Activated T-cell treated with anti-CD3 and anti-CD28 coated beads, Interleukin-2, amount 50 U/mL, for 72 hours (primary cell): ENCODE data around the gene SYNDIG1. TPM values are rescaled to one million over a fixed set of nuclear protein-coding genes. Genes with fewer than 3 reads are reported as not detected.

Experiments used
- ATAC-seq, 2 donors: fragments of 150-1000 bp; cut with Tn5 transposase; replicated peaks in 1 of 2; 2 replicates each; pipeline ENCODE4 v1.10.0; 2021; ENCODE audit warnings: moderate library complexity in 2 of 2, mild to moderate bottlenecking in 1 of 2
- DNase-seq, 2 donors: peaks; one replicate each; pipeline ENCODE4 v3.0.0; 2021 to 2022; ENCODE audit warnings: mixed read lengths in 1 of 2
- H3K27ac Mint-ChIP-seq: one replicate; pipeline ENCODE4 v1.8.0; 2022; ENCODE audit warnings: mild to moderate bottlenecking, moderate library complexity, mixed read lengths
- H3K27me3 Mint-ChIP-seq: one replicate; pipeline ENCODE4 v1.8.0; 2022; ENCODE audit warnings: low read depth, mixed read lengths
- H3K36me3 Mint-ChIP-seq, 2 donors: one replicate each; pipeline ENCODE4 v1.8.0; 2022; ENCODE audit warnings: mixed read lengths in 2 of 2, mild to moderate bottlenecking in 1 of 2; ENCODE audit not compliant: insufficient read depth in 2 of 2
- H3K4me1 Mint-ChIP-seq: one replicate; pipeline ENCODE4 v1.8.0; 2022; ENCODE audit warnings: low read depth, mixed read lengths
- H3K4me3 Mint-ChIP-seq, 2 donors: one replicate each; pipeline ENCODE4 v1.8.0; 2022; ENCODE audit warnings: mild to moderate bottlenecking in 2 of 2, mixed read lengths in 2 of 2, moderate library complexity in 2 of 2
- H3K9me3 Mint-ChIP-seq, 2 donors: one replicate each; pipeline ENCODE4 v1.8.0; 2022; ENCODE audit warnings: mixed read lengths in 2 of 2
- total RNA-seq, 2 donors: library from RNA; stranded (reverse); gene quantifications; one replicate each; pipeline ENCODE4 v1.2.3, GENCODE V29; 2022

The SYNDIG1 gene
- total RNA-seq, result not detected

DNA sequence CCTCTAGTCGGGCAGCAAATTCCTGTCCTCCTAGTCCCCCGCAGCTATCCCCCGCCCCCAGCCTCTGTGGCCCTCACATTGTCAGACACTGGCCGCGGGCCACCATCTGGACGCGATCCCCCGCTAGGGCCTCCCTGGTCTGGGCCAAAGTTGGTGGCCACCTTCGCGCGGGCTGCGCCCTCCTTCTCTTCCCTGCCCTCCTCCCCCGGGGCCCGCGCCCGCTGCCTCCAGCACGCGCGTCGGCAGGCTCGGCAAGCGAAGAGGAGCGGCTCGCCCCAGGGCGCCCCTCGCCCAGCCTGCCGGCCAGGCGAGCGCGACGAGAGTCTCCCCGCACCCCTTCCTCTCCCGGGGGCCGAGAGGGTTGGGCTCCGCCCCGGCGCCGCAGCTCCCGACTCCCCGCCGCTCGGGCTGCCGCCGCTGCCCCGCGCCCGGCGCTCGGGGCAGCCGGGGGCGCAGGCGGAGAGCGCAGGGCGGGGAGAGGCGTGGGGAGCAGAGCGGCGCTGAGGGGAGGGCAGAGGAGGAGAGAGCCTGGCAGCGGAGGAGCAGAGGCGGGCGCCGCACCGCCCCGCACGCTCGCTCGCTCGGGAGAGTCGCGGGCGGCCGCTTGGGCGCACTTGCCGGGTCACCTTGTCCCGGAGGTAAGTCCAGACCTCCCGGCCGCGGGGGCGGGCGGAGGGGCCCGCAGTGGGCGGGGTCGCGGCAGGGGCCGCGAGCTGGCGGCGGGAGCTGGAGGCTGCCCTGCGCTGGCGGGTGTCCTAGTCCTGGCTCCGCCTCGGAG is at the start of gene SYNDIG1:
Gene SYNDIG1 (plus strand): TSS at position 514 of the 778 bp plus-strand sequence. CDS start 73,469 bp downstream, outside the sequence.
- Mint-ChIP-seq H3K4me1 (no peaks in the 10 kb centered on the region), H3K4me3 (peak within 1 kb of the TSS; percentile 61 to 73), H3K27ac (no peak within 1 kb of the TSS), H3K36me3 (no peaks in the 10 kb centered on the region), H3K9me3 (no peaks in the 10 kb centered on the region), H3K27me3 (peaks cover 45% of the 10 kb centered on the region)
- DNase-seq (peak in 1 of 2 donors; percentile 15), ATAC-seq (peak; percentile 43 to 69)

DNA sequence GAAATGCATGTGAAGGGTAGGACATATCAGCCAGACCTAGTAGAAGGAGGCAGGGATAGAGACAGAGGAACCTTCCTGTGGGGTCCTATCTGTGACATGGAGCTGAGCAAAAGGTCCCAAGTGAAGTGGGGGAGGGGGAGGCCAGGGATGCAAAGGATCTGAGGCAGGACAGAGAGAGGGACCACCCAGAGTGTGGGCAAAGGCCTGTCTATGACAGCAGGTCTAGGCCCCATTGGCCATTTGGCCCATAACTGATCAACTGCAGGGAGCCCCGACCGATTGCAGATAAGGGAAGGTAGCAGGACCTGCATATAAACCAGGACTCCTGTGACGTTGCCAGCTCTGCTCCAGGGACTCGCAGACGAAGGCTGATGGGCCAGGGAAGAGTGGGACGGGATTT is 49.6 kb upstream of the SYNDIG1 start:
- no peak overlapping the region for H3K4me3 Mint-ChIP-seq
- DNase-seq, result no peak
- H3K27me3 Mint-ChIP-seq, result no peaks in the 10 kb centered on the region
- no peak for ATAC-seq
- no peaks in the 10 kb centered on the region for H3K4me1 Mint-ChIP-seq
- H3K27ac Mint-ChIP-seq, result no peak overlapping the region
- H3K9me3 Mint-ChIP-seq, result peaks cover 1 to 4% of the 10 kb centered on the region in 2 donors
- peaks cover 0 to 2% of the 10 kb centered on the region in 2 donors for H3K36me3 Mint-ChIP-seq

DNA sequence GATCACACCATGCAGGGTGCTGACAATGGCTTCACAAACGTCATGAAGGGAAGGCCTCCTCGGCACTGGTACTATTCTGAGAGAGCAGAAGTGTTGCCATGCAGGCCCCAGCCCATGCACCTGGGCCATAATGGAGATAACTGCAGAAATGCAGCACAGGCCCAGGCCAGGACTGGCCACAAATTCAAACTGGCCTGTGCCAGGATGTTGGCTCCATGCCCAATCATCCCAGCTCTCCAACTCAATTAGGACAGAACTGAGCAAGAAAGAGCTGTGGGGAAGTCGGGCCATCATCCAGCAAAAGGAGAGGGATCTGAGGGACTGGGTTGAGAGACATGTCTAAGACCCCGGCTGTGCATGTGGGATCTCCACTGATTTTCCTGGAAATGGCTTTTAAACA is 48.9 kb upstream of the SYNDIG1 start:
- Mint-ChIP-seq H3K27ac (no peak overlapping the region), H3K27me3 (no peaks in the 10 kb centered on the region), H3K9me3 (peaks cover 1 to 2% of the 10 kb centered on the region in 2 donors), H3K36me3 (peaks cover 0 to 2% of the 10 kb centered on the region in 2 donors), H3K4me3 (no peak overlapping the region), H3K4me1 (no peaks in the 10 kb centered on the region)
- no peak for DNase-seq
- no peak for ATAC-seq

DNA sequence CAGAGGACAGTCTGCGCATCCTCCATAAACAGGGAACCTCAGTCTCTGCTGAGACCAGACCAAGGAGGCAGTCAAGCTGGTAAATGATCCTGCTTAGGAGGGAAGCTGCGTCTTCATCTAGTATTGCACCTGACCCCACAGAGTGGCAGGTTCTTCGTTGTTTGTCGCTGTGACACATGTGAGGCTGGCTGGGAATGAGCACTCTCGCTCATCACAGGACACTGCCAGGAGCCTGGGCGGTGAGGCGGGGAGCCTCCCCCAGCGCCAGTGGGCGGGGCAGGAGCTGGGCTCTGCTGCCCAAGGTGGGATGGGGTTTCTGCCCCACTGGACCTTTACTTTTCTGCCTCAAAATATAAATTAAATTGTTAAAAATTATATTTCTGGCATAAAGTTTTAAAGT is 48.4 kb upstream of the SYNDIG1 start:
- DNase-seq (no peak), ATAC-seq (no peak)
- H3K27ac Mint-ChIP-seq, result no peak overlapping the region
- peaks cover 0 to 2% of the 10 kb centered on the region in 2 donors for H3K36me3 Mint-ChIP-seq
- no peaks in the 10 kb centered on the region for H3K4me1 Mint-ChIP-seq
- peaks cover 0 to 1% of the 10 kb centered on the region in 2 donors for H3K9me3 Mint-ChIP-seq
- no peaks in the 10 kb centered on the region for H3K27me3 Mint-ChIP-seq
- no peak overlapping the region for H3K4me3 Mint-ChIP-seq

DNA sequence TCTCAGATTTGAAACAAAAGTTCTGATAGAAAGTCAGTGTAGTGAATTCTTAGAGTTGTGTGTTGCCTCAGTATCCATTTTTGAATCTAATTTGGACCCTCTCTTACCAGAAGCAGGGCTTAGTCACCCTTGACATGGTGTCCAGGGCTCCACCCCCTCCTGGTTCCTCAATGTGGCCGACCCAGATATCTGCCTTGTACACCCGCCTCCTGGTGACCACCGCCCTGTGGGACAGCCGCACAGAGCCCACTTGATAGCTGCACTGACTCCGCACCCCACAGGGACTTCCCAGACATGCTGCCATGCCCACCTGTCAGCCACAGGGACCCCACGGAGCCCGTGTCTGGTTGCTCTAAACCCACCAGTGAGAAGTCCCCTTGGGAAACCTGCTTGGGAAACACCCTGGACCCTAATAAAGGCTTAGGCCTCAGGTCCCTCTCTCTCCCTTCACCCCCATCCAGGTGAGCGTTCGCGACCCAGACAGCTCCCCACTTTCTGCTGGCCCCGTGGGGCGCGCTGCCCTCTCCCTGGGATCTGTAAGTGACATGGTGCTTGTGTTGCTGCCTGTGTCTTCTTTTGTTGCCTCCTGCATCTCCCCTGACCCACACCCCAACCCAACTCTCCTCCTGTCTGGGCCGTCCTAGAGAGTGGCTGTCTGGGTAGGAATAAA is 47.2 kb upstream of the SYNDIG1 start:
- no peak for ATAC-seq
- no peak overlapping the region for H3K27ac Mint-ChIP-seq
- H3K36me3 Mint-ChIP-seq, result no peaks in the 10 kb centered on the region
- no peak for DNase-seq
- no peaks in the 10 kb centered on the region for H3K4me1 Mint-ChIP-seq
- no peaks in the 10 kb centered on the region for H3K27me3 Mint-ChIP-seq
- H3K4me3 Mint-ChIP-seq, result no peak overlapping the region
- H3K9me3 Mint-ChIP-seq, result no peaks in the 10 kb centered on the region

DNA sequence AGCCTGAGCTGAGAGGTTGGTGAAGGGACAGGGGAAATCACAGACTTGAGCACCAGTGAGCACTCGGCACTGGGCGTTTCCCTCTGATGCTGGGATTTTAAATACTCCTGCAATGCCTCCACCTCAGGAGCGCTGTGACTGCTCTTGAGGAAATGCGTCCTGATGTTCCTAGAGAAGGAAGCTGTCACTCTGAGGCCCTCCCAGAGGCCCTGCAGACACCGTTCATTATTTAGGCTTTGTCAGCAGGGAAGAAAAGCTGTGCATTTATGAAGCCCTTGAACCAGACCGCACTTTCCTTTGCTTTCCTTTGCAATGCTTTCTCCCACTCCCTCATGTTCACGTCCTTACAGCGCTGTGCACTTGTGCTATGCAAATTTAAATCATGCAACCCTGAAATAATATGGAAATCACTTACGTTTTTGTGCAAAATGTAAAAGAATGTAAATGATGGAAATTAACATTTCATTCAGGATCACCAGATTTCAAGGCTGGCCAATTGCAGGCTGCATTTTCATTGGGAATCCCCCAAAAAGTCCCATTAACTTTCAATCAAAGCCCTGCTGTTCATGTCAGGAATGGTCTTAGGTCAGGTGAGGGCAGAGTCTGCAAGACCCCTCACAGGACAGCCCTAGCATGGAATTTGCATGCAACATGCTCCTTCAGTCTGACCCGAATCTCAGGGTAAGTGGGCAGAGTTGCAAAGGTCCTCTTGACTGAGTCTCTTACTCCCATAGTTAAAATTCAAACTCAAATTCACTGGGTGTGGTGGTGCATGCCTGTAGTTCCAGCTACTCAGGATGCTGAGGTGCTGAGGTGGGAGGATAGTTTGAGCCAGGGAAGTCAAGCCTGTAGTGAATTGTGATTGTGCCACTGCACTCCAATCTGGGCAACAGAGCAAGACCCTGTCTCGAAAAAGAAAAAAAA is 45.8 kb upstream of the SYNDIG1 start:
- no peaks in the 10 kb centered on the region for H3K27me3 Mint-ChIP-seq
- ATAC-seq (no peak), DNase-seq (no peak)
- no peak overlapping the region for H3K4me3 Mint-ChIP-seq
- H3K27ac Mint-ChIP-seq, result no peak overlapping the region
- no peaks in the 10 kb centered on the region for H3K36me3 Mint-ChIP-seq
- H3K9me3 Mint-ChIP-seq, result peaks cover 2 to 3% of the 10 kb centered on the region in 2 donors
- H3K4me1 Mint-ChIP-seq, result no peaks in the 10 kb centered on the region

DNA sequence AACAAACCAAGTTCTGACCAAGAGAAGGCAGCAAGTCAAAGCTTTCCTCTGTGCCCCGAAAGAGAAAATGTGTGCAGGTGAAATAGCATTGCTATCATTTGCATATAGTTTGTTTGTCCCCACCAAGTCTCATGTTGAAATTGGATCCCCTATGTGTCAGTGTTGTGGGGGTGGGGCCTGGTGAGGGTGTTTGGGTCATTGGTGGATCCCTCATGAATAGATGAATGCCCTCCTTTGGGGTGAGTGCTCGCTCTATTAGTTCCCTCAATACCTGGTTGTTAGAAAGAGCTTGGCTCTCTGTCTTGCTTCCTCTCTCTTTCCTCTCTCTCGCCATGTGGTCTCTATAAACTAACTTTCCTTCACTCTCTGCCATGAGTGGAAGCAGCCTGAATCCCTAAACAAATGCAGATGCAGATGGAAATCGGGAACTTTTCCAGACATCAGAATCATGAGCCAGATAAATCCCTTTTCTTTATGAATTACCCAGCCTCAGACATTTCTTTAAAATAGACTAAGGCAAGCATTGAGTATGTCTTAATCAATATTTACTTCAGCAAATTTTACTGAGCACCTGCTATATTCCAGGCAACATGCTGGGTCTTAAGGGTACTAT is 43.8 kb upstream of the SYNDIG1 start:
- no peaks in the 10 kb centered on the region for H3K4me1 Mint-ChIP-seq
- ATAC-seq, result no peak
- H3K9me3 Mint-ChIP-seq, result peaks cover 2 to 3% of the 10 kb centered on the region in 2 donors
- H3K4me3 Mint-ChIP-seq, result no peak overlapping the region
- no peak for DNase-seq
- H3K27ac Mint-ChIP-seq, result no peak overlapping the region
- H3K27me3 Mint-ChIP-seq, result no peaks in the 10 kb centered on the region
- H3K36me3 Mint-ChIP-seq, result no peaks in the 10 kb centered on the region

DNA sequence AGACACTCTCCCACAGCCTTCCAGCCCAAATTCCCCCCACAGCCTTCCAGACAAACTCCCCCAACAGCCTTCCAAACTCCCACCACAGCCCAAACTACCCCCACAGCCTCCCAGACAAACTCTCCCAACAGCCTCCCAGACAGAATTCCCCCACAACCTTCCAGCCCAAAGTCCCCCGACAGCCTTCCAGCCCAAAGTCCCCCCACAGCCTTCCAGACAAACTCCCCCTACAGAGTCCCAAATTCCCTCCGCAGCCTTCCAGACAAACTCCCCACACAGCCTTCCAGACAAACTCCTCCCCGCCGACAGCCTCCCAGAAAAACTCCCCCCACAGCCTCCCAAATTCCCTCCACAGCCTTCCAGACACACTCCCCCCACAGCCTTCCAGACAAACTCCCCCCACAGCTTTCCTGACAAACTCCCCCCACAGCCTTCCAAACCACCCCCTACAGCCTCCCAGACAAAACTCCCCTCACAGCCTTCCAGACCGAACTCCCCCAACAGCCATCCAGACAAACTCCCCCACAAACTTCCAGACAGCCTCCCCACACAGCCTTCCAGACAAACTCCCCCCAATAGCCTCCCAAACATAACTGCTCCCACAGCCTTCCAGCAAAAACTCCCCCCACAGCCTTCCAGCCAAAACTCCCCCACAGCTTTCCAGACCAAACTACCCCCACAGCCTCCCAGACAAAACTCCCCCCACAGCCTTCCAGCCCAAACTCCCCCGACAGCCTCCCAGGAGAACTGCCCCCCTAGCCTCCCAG is 38.0 kb upstream of the SYNDIG1 start:
- Mint-ChIP-seq H3K36me3 (no peaks in the 10 kb centered on the region), H3K9me3 (peaks cover 2 to 3% of the 10 kb centered on the region in 2 donors), H3K27ac (no peak overlapping the region), H3K4me3 (no peak overlapping the region), H3K27me3 (no peaks in the 10 kb centered on the region), H3K4me1 (no peaks in the 10 kb centered on the region)
- ATAC-seq (no peak), DNase-seq (no peak)

DNA sequence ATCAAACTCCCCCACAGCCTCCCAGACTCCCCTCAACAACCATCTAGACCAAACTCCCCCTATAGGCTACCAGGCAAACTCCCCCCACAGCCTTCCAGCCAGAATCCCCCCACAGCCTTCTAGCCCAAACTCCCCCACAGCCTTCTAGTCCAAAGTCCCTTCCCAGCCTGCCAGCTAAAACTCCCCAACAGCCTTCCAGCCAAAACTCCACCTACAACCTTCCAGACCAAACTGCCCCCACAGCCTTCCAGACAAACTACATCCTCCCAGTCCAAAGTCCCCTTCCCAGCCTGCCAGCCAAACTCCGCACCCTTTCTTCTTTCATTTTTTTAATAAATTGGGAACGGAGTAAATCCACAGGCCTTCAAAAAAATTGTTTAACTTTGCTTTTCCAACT is 37.4 kb upstream of the SYNDIG1 start:
- DNase-seq (no peak), ATAC-seq (no peak)
- Mint-ChIP-seq H3K27me3 (no peaks in the 10 kb centered on the region), H3K4me3 (no peak overlapping the region), H3K27ac (no peak overlapping the region), H3K36me3 (no peaks in the 10 kb centered on the region), H3K4me1 (no peaks in the 10 kb centered on the region), H3K9me3 (peaks cover 2 to 3% of the 10 kb centered on the region in 2 donors)

DNA sequence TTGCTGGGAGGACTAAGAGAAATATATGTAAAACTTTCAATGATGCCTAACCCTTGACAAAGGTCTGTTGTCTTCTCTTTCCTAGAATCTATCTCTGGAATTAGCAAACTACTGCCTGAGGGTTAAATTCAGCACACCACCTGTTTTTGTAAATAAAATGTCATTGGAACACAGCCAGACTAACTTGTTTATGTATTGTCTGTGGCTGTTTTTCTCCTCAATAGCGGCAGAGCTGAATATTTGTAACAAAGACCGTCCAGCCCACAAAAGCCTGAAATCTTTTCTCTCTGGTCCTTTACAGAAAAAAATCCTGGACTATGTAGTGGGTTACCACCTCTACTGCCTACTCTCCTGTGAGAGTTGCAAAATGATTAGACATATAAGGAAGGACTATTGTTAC is 33.3 kb upstream of the SYNDIG1 start:
- ATAC-seq, result no peak
- Mint-ChIP-seq H3K27me3 (no peaks in the 10 kb centered on the region), H3K4me1 (no peaks in the 10 kb centered on the region)

DNA sequence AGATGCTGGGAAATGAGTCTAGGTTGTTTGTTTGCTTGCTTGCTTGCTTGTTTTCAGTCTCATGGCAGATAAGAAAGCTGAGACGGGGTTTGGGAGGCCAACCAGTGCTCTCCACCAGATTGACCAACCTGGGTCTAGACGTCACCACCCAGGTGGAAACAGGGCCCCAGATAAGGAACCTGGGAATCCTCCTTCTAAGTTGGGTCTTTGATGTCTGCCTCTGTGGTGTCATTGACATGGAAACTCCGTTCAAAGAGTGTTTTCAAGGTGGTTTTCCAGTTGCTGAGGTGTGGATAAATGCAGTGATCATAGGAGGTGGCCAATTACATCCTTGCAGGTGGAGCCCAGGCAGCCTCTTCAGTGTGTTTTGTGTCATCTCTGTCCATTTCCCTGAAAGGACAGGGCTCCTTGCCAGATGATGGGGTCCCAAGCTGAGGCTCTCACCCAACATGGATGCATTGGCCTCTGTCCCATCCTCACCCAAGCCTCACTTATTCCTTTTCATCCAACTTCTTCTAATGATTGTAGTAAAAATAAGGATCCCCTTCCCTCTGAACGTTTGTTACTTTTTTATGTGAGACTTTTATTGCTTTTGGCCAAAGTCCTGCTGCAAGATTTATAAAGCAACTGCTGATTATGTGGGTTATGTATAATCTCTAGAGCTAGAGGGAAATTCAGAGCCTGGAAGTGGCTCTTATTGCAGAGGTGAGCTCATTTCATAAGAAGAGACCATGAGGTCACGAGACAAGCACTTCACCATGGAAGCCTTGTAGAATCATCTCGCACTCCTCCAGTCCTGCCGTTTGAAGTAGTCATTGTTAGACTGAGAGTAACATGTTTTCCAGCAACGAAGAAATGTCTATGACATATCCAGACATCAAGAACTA is 32.0 kb upstream of the SYNDIG1 start:
- no peak overlapping the region for H3K27ac Mint-ChIP-seq
- ATAC-seq (no peak), DNase-seq (no peak)
- H3K9me3 Mint-ChIP-seq, result no peaks in the 10 kb centered on the region
- H3K4me3 Mint-ChIP-seq, result no peak overlapping the region
- no peaks in the 10 kb centered on the region for H3K27me3 Mint-ChIP-seq
- H3K36me3 Mint-ChIP-seq, result no peaks in the 10 kb centered on the region
- H3K4me1 Mint-ChIP-seq, result no peaks in the 10 kb centered on the region

More for the DNA sequence above, 33.3 kb upstream of the SYNDIG1 start:
- Mint-ChIP-seq H3K27ac (no peak overlapping the region), H3K36me3 (no peaks in the 10 kb centered on the region), H3K4me3 (no peak overlapping the region), H3K9me3 (no peaks in the 10 kb centered on the region)
- DNase-seq, result no peak
